ENCODE results near the gene PAIP2B. TPM values are rescaled to one million over a fixed set of nuclear protein-coding genes. Genes with fewer than 3 reads are reported as not detected.

PAIP2B gene
- polyA plus RNA-seq, 3 donors = 0.08 to 0.20 (median 0.17) TPM

- intact Hi-C loops (cut with micrococcal nuclease) = no loop called here
- peaks cover 5 to 7% of the 10 kb centered on the region in 2 donors for H3K27me3 ChIP-seq (ENCODE audit: control insufficient read depth in 2 of 2, insufficient read depth in 2 of 2, low read length in 2 of 2)
- Mint-ChIP-seq H3K4me3 (no peak overlapping the region), H3K36me3 (no peaks in the 10 kb centered on the region), H3K9me3 (peaks cover 3 to 10% (median 4%) of the 10 kb centered on the region in 7 donors), H3K4me1 (no peaks in the 10 kb centered on the region), H3K27ac (no peak overlapping the region), H3K27me3 (ENCODE audit: low read depth in 3 of 3) (peaks cover 4 to 22% (median 16%) of the 10 kb centered on the region in 3 donors)
- H3K36me3 ChIP-seq (replicated peaks in 1 of 2; ENCODE audit: control insufficient read depth in 1 of 2, insufficient read depth in 2 of 2, low read length in 2 of 2) = no peaks in the 10 kb centered on the region
- 100% methylated on average over 2 of the region's 4 CpGs for WGBS (ENCODE audit: insufficient coverage)
- peaks cover 0 to 5% of the 10 kb centered on the region in 2 donors for H3K9me3 ChIP-seq (replicated peaks in 1 of 2; ENCODE audit: control insufficient read depth in 1 of 2, insufficient read depth in 1 of 2, low read length in 2 of 2)
- H3K9ac ChIP-seq (ENCODE audit: insufficient read depth, low read length, poor library complexity, severe bottlenecking) = no peak overlapping the region
- no peak overlapping the region for H3K4me3 ChIP-seq (replicated peaks in 1 of 3; ENCODE audit: low read depth in 2 of 3, low read length in 3 of 3)
- no peak overlapping the region for H2AFZ ChIP-seq (ENCODE audit: insufficient read depth, low read depth, low read length, poor library complexity, severe bottlenecking)
- no peaks in the 10 kb centered on the region for H3K79me2 ChIP-seq (ENCODE audit: insufficient read depth, low read length)
- H3K27ac ChIP-seq (ENCODE audit: low read depth in 1 of 2, low read length in 2 of 2) = no peak overlapping the region
- no peaks in the 10 kb centered on the region for H4K20me1 ChIP-seq (ENCODE audit: insufficient read depth, low read length)
- no peak for DNase-seq
- no peaks in the 10 kb centered on the region for H3K4me1 ChIP-seq (ENCODE audit: control insufficient read depth in 1 of 2, insufficient read depth in 2 of 2, low read length in 2 of 2)
- no peak for TF ChIP-seq CTCF (IDR thresholded peaks at IDR 0.05)
- no peak overlapping the region for H3K4me2 ChIP-seq (replicated peaks; ENCODE audit: extremely low read depth, low read length, poor library complexity, severe bottlenecking)
Measured at GRCh38 chr2:71254776-71255175, 27.9 kb upstream of the PAIP2B start.

- H3K9ac ChIP-seq (ENCODE audit: insufficient read depth, low read length, poor library complexity, severe bottlenecking) = no peak overlapping the region
- no CpG with 5 or more reads among the region's 3 CpGs for WGBS (ENCODE audit: insufficient coverage)
- H3K36me3 ChIP-seq (replicated peaks in 1 of 2; ENCODE audit: control insufficient read depth in 1 of 2, insufficient read depth in 2 of 2, low read length in 2 of 2) = no peaks in the 10 kb centered on the region
- no peak overlapping the region for H3K4me3 ChIP-seq (replicated peaks in 1 of 3; ENCODE audit: low read depth in 2 of 3, low read length in 3 of 3)
- H3K4me1 ChIP-seq (ENCODE audit: control insufficient read depth in 1 of 2, insufficient read depth in 2 of 2, low read length in 2 of 2) = no peaks in the 10 kb centered on the region
- no peak overlapping the region for H3K27ac Mint-ChIP-seq
- peaks cover 6 to 18% (median 16%) of the 10 kb centered on the region in 3 donors for H3K27me3 Mint-ChIP-seq (ENCODE audit: low read depth in 3 of 3)
- H3K36me3 Mint-ChIP-seq = no peaks in the 10 kb centered on the region
- H4K20me1 ChIP-seq (ENCODE audit: insufficient read depth, low read length) = no peaks in the 10 kb centered on the region
- H3K27ac ChIP-seq (ENCODE audit: low read depth in 1 of 2, low read length in 2 of 2) = no peak overlapping the region
- no peak for TF ChIP-seq CTCF (IDR thresholded peaks at IDR 0.05)
- H3K4me2 ChIP-seq (replicated peaks; ENCODE audit: extremely low read depth, low read length, poor library complexity, severe bottlenecking) = no peak overlapping the region
- H3K4me1 Mint-ChIP-seq = no peaks in the 10 kb centered on the region
- no peak overlapping the region for H3K4me3 Mint-ChIP-seq
- no peaks in the 10 kb centered on the region for H3K79me2 ChIP-seq (ENCODE audit: insufficient read depth, low read length)
- intact Hi-C loops (cut with micrococcal nuclease) = no loop called here
- H3K9me3 Mint-ChIP-seq = peaks cover 3 to 10% (median 5%) of the 10 kb centered on the region in 7 donors
- no peak for DNase-seq
- peaks cover 5 to 7% of the 10 kb centered on the region in 2 donors for H3K27me3 ChIP-seq (ENCODE audit: control insufficient read depth in 2 of 2, insufficient read depth in 2 of 2, low read length in 2 of 2)
- peaks cover 0 to 5% of the 10 kb centered on the region in 2 donors for H3K9me3 ChIP-seq (replicated peaks in 1 of 2; ENCODE audit: control insufficient read depth in 1 of 2, insufficient read depth in 1 of 2, low read length in 2 of 2)
- H2AFZ ChIP-seq (ENCODE audit: insufficient read depth, low read depth, low read length, poor library complexity, severe bottlenecking) = no peak overlapping the region
Measured at GRCh38 chr2:71254078-71254477, 27.2 kb upstream of the PAIP2B start.

Data from CD14-positive monocyte (primary cell).